CD14-positive monocyte (primary cell): ENCODE measurements around the gene WFDC2. TPM values are rescaled to one million over a fixed set of nuclear protein-coding genes. Genes with fewer than 3 reads are reported as not detected.
"Not testable (repeated sequence)": the region's sequence is repeated elsewhere in the genome, so short reads cannot be mapped to it uniquely, and the experiment has no call there.

Experiments
- DNase-seq, 3 donors: peaks; one replicate each; pipeline ENCODE4 v3.0.0-alpha.2; 2011 to 2022
- H2AFZ ChIP-seq: 2 replicates; pipeline ENCODE4 v1.6.0; 2012; ENCODE audit warnings: mild to moderate bottlenecking, low read depth, low read length, inconsistent platforms; ENCODE audit not compliant: insufficient read depth, poor library complexity, severe bottlenecking
- H3K27ac ChIP-seq, 2 donors: 1 replicate in 1 of 2; 2 replicates in 1 of 2; pipeline ENCODE4 v1.5.1; 2012 to 2013; ENCODE audit warnings: low read length in 2 of 2, control low read depth in 1 of 2, inconsistent platforms in 1 of 2, low read depth in 1 of 2, mild to moderate bottlenecking in 1 of 2
- H3K27me3 ChIP-seq, 2 donors: one replicate each; pipeline versions ENCODE4 v1.6.0 to v1.6.1; 2011 to 2013; ENCODE audit warnings: low read length in 2 of 2; ENCODE audit not compliant: control insufficient read depth in 2 of 2, insufficient read depth in 2 of 2
- H3K36me3 ChIP-seq, 2 donors: replicated peaks in 1 of 2; 1 replicate in 1 of 2; 2 replicates in 1 of 2; pipeline versions ENCODE4 v1.5.1 to v1.6.1; 2012 to 2013; ENCODE audit warnings: low read length in 2 of 2, control low read depth in 1 of 2, inconsistent platforms in 1 of 2, mild to moderate bottlenecking in 1 of 2; ENCODE audit not compliant: insufficient read depth in 2 of 2, control insufficient read depth in 1 of 2
- H3K4me1 ChIP-seq, 2 donors: 1 replicate in 1 of 2; 2 replicates in 1 of 2; pipeline versions ENCODE4 v1.5.1 to v1.6.1; 2012 to 2013; ENCODE audit warnings: low read length in 2 of 2, control low read depth in 1 of 2, inconsistent platforms in 1 of 2, mild to moderate bottlenecking in 1 of 2, moderate library complexity in 1 of 2; ENCODE audit not compliant: insufficient read depth in 2 of 2, control insufficient read depth in 1 of 2
- H3K4me2 ChIP-seq: replicated peaks from 2 replicates; pipeline ENCODE3; 2012; ENCODE audit warnings: low read length, moderate library complexity, mild to moderate bottlenecking; ENCODE audit not compliant: poor library complexity, severe bottlenecking; ENCODE audit errors: extremely low read depth
- H3K4me3 ChIP-seq, 3 experiments: fragments of 200-600 bp in 1 of 3; sonication (generic) in 1 of 3; replicated peaks in 1 of 3; 1 replicate in 2 of 3; 2 replicates in 1 of 3; pipeline ENCODE4 v1.5.1; 2011 to 2013; ENCODE audit warnings: low read length in 3 of 3, mild to moderate bottlenecking in 3 of 3, control low read depth in 2 of 3, low read depth in 2 of 3, inconsistent platforms in 1 of 3, moderate library complexity in 1 of 3
- H3K79me2 ChIP-seq: 2 replicates; pipeline ENCODE4 v1.6.0; 2012; ENCODE audit warnings: mild to moderate bottlenecking, control low read depth, inconsistent platforms, low read length, moderate library complexity; ENCODE audit not compliant: insufficient read depth
- H3K9ac ChIP-seq: 2 replicates; pipeline ENCODE4 v1.6.0; 2017; ENCODE audit warnings: low read length, mild to moderate bottlenecking; ENCODE audit not compliant: insufficient read depth, poor library complexity, severe bottlenecking
- H3K9me3 ChIP-seq, 2 donors: replicated peaks in 1 of 2; 1 replicate in 1 of 2; 2 replicates in 1 of 2; pipeline versions ENCODE4 v1.5.1 to v1.6.1; 2012 to 2013; ENCODE audit warnings: low read length in 2 of 2, control low read depth in 1 of 2; ENCODE audit not compliant: control insufficient read depth in 1 of 2, insufficient read depth in 1 of 2
- H4K20me1 ChIP-seq: 2 replicates; pipeline ENCODE4 v1.6.0; 2012; ENCODE audit warnings: mild to moderate bottlenecking, low read length, control low read depth, moderate library complexity; ENCODE audit not compliant: insufficient read depth
- H3K27ac Mint-ChIP-seq, 7 donors: one replicate each; pipeline ENCODE4 v1.8.0; 2020; ENCODE audit warnings: mild to moderate bottlenecking in 7 of 7, mixed read lengths in 7 of 7, moderate library complexity in 6 of 7, inconsistent platforms in 2 of 7
- H3K27me3 Mint-ChIP-seq, 3 donors: one replicate each; pipeline ENCODE4 v1.8.0; 2021 to 2022; ENCODE audit warnings: low read depth in 3 of 3, mild to moderate bottlenecking in 3 of 3, mixed read lengths in 3 of 3, moderate library complexity in 3 of 3, inconsistent platforms in 1 of 3
- H3K36me3 Mint-ChIP-seq, 2 donors: one replicate each; pipeline ENCODE4 v1.8.0; 2020; ENCODE audit warnings: mixed read lengths in 2 of 2, inconsistent platforms in 1 of 2, mild to moderate bottlenecking in 1 of 2
- H3K4me1 Mint-ChIP-seq: one replicate; pipeline ENCODE4 v1.8.0; 2020; ENCODE audit warnings: mild to moderate bottlenecking, mixed read lengths
- H3K4me3 Mint-ChIP-seq, 2 donors: one replicate each; pipeline ENCODE4 v1.8.0; 2020; ENCODE audit warnings: mild to moderate bottlenecking in 2 of 2, mixed read lengths in 2 of 2, moderate library complexity in 1 of 2
- H3K9me3 Mint-ChIP-seq, 7 donors: one replicate each; pipeline ENCODE4 v1.8.0; 2020 to 2022; ENCODE audit warnings: mixed read lengths in 7 of 7, mild to moderate bottlenecking in 6 of 7, moderate library complexity in 6 of 7, inconsistent platforms in 2 of 7
- WGBS: methylation state at CpG from one replicate; pipeline ENCODE4 v1.1.5; 2013; ENCODE audit warnings: missing lambda C conversion rate; ENCODE audit not compliant: insufficient coverage; 5-methylcytosine and 5-hydroxymethylcytosine counted together
- intact Hi-C, 2 donors: fragments of 100-400 bp; cut with micrococcal nuclease; formaldehyde crosslinking; loops; one replicate each; pipeline versions ENCODE4 v1.15.0 to v1.15.1; 2023
- polyA plus RNA-seq, 3 donors: library from polyadenylated mRNA; depleted of rRNA in 1 of 3; unstranded in 2 of 3; stranded (reverse) in 1 of 3; fragments of 300-500 nt in 2 of 3; fragments of >200 nt in 1 of 3; fragmentation: Illumina TruSeq in 2 of 3; gene quantifications; 1 replicate in 2 of 3; 2 replicates in 1 of 3; pipeline ENCODE4 v1.2.3, GENCODE V29; 2012 to 2021
- TF ChIP-seq, protein P1 (sequence below): fragments of 200-600 bp; IDR thresholded peaks from one replicate; pipeline ENCODE4 v1.8.0; 2022; ENCODE audit warnings: antibody characterized with exemption, mild to moderate bottlenecking

Gene WFDC2
- polyA plus RNA-seq, 3 donors, result not detected

DNA sequence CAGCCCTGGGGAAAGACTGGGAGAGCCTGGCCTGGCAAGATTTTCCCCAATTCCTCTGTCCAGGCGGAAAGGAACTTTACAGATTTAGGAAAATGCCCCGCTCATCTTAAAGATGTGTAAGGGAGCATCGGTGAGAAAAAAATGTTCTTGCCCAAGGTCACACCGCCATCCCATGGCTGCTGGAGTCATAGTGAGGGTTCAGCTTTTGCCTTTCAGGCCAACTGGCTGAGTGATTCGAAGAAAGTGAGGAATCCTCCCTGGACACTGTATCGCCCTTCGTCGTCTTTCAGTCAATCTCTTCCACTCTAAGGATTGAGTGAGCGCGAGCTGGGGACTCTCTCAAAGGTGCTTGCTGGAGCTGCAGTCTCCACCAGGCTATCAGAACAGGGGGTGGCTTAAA is 1.4 kb downstream of the WFDC2 start:
- H3K4me3 ChIP-seq, result peak overlapping the region in 1 of 3 experiments; percentile 66
- TF ChIP-seq, protein P1, sequence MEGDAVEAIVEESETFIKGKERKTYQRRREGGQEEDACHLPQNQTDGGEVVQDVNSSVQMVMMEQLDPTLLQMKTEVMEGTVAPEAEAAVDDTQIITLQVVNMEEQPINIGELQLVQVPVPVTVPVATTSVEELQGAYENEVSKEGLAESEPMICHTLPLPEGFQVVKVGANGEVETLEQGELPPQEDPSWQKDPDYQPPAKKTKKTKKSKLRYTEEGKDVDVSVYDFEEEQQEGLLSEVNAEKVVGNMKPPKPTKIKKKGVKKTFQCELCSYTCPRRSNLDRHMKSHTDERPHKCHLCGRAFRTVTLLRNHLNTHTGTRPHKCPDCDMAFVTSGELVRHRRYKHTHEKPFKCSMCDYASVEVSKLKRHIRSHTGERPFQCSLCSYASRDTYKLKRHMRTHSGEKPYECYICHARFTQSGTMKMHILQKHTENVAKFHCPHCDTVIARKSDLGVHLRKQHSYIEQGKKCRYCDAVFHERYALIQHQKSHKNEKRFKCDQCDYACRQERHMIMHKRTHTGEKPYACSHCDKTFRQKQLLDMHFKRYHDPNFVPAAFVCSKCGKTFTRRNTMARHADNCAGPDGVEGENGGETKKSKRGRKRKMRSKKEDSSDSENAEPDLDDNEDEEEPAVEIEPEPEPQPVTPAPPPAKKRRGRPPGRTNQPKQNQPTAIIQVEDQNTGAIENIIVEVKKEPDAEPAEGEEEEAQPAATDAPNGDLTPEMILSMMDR, result no peak
- peaks cover 54 to 68% (median 64%) of the 10 kb centered on the region in 3 donors for H3K27me3 Mint-ChIP-seq
- peak overlapping the region; percentile 63 to 87 for H3K4me3 Mint-ChIP-seq
- 27% methylated on average over 4 of the region's 10 CpGs for WGBS
- H3K9ac ChIP-seq, result peak overlapping the region; percentile 32
- H3K4me2 ChIP-seq, result peak overlapping the region; percentile 77
- H3K36me3 Mint-ChIP-seq, result peaks cover 0 to 11% of the 10 kb centered on the region in 2 donors
- no peaks in the 10 kb centered on the region for H3K36me3 ChIP-seq
- H3K9me3 ChIP-seq, result peaks cover 0 to 18% of the 10 kb centered on the region in 2 donors
- peaks cover 28 to 49% of the 10 kb centered on the region in 2 donors for H3K27me3 ChIP-seq
- peaks cover 14 to 16% of the 10 kb centered on the region in 2 donors for H3K4me1 ChIP-seq
- intact Hi-C loops, result no loop called here
- H4K20me1 ChIP-seq, result no peaks in the 10 kb centered on the region
- peaks cover 0 to 15% (median 4%) of the 10 kb centered on the region in 7 donors for H3K9me3 Mint-ChIP-seq
- peak overlapping the region; percentile 71 for H2AFZ ChIP-seq
- no peak overlapping the region for H3K27ac ChIP-seq
- H3K27ac Mint-ChIP-seq, result no peak overlapping the region
- no peaks in the 10 kb centered on the region for H3K79me2 ChIP-seq
- H3K4me1 Mint-ChIP-seq, result peaks cover 16% of the 10 kb centered on the region
- DNase-seq, result no peak

DNA sequence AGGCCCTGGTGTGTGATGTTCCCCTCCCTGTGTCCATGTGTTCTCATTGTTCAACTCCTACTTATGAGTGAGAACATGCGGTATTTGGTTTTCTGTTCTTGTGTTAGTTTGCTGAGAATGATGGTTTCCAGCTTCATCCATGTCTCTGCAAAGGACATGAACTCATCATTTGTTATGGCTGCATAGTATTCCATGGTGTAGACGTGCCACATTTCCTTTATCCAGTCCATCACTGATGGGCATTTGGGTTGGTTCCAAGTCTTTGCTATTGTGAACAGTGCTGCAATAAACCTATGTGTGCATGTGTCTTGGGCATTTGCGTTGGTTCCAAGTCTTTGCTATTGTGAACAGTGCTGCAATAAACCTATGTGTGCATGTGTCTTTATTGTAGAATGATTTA is 2.7 kb downstream of the WFDC2 start:
- Mint-ChIP-seq H3K9me3 (peaks cover 0 to 16% (median 4%) of the 10 kb centered on the region in 7 donors), H3K4me3 (peak overlapping the region in 1 of 2 donors; percentile 61), H3K4me1 (peaks cover 14% of the 10 kb centered on the region), H3K36me3 (peaks cover 0 to 11% of the 10 kb centered on the region in 2 donors), H3K27me3 (peaks cover 55 to 67% (median 62%) of the 10 kb centered on the region in 3 donors)
- Histone ChIP-seq H3K4me1 (peaks cover 13 to 16% of the 10 kb centered on the region in 2 donors), H3K9me3 (peaks cover under 1 to 18% of the 10 kb centered on the region in 2 donors), H3K27me3 (peaks cover 28 to 49% of the 10 kb centered on the region in 2 donors)
- H4K20me1 ChIP-seq, intact Hi-C loops, H3K9ac ChIP-seq, H3K36me3 ChIP-seq, H3K79me2 ChIP-seq, H3K4me2 ChIP-seq, H2AFZ ChIP-seq, H3K4me3 ChIP-seq, H3K27ac Mint-ChIP-seq, DNase-seq, H3K27ac ChIP-seq: not testable (repeated sequence)
- 40% methylated on average over 1 of the region's 3 CpGs for WGBS

DNA sequence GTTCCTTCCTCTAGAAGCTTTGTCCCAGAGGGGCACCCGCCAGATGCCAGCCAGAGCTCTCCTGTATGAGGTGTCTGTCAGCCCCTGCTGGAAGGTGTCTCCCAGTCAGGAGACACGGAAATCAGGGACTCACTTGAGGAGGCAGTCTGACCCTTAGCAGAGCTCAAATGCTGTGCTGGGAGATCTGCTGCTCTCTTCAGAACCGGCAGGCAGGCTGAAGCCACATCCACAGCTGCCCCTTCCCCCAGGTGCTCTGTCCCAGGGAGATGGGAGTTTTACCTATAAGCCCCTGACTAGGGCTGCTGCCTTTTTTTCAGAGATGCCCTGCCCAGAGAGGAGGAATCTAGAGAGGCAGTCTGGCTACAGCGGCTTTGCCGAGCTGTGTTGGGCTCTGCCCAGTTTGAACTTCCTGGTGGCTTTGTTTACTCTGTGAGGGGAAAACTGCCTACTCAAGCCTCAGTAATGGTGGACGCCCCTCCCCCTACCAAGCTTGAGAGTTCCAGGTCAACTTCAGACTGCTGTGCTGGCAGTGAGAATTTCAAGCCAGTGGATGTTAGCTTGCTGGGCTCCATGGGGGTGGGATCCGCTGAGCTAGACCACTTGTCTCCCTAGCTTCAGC is 8.1 kb downstream of the WFDC2 start:
- H3K9ac ChIP-seq, H3K4me3 Mint-ChIP-seq, H3K36me3 ChIP-seq, H3K27me3 ChIP-seq, H3K9me3 ChIP-seq, H3K4me2 ChIP-seq, H2AFZ ChIP-seq, H3K9me3 Mint-ChIP-seq, H3K36me3 Mint-ChIP-seq, H3K27ac ChIP-seq, H3K4me1 Mint-ChIP-seq, H3K4me1 ChIP-seq, H3K79me2 ChIP-seq, H3K4me3 ChIP-seq, H4K20me1 ChIP-seq, intact Hi-C loops, H3K27ac Mint-ChIP-seq, DNase-seq: not testable (repeated sequence)
- peaks cover 19 to 30% (median 23%) of the 10 kb centered on the region in 3 donors for H3K27me3 Mint-ChIP-seq
- 94% methylated on average over 3 of the region's 7 CpGs for WGBS
